GM19035 (cell line): ENCODE measurements around the gene CSMD2.

Source experiments
- ATAC-seq: cut with Tn5 transposase; IDR thresholded peaks from one replicate; pipeline ENCODE4 v1.9.1; 2021; ENCODE audit not compliant: unreplicated experiment

Gene CSMD2

GRCh38 chr1:33864460-33865389 is 300.3 kb downstream of the CSMD2 start:
- no peak for ATAC-seq

GRCh38 chr1:33863779-33864178 is 301.3 kb downstream of the CSMD2 start, which contains the start of gene HMGB4:
Gene HMGB4 (plus strand): TSS chr1:33864079. CDS start chr1:33864192, 113 bp downstream.
- ATAC-seq: no peak

GRCh38 chr1:33860671-33861070 is 304.4 kb downstream of the CSMD2 start:
- ATAC-seq: no peak

GRCh38 chr1:33854091-33854490 is 310.9 kb downstream of the CSMD2 start:
- ATAC-seq: no peak

- ATAC-seq: no peak
Measured at GRCh38 chr1:33853431-33853830, 311.6 kb downstream of the CSMD2 start.

GRCh38 chr1:33852711-33853110 is 312.3 kb downstream of the CSMD2 start:
- no peak for ATAC-seq

- ATAC-seq: no peak
Measured at GRCh38 chr1:33850481-33850880, 314.5 kb downstream of the CSMD2 start.

GRCh38 chr1:33849211-33849610 is 315.8 kb downstream of the CSMD2 start:
- no peak for ATAC-seq

- ATAC-seq: no peak
Measured at GRCh38 chr1:33848205-33848937, 316.7 kb downstream of the CSMD2 start.

GRCh38 chr1:33846861-33847260 is 318.2 kb downstream of the CSMD2 start:
- no peak for ATAC-seq

GRCh38 chr1:33844166-33844565 is 320.9 kb downstream of the CSMD2 start:
- no peak for ATAC-seq

- ATAC-seq: no peak
Measured at GRCh38 chr1:33842348-33842747, 322.7 kb downstream of the CSMD2 start.

GRCh38 chr1:33841494-33841893 is 323.5 kb downstream of the CSMD2 start:
- ATAC-seq: no peak

- ATAC-seq: no peak
Measured at GRCh38 chr1:33837635-33838034, 327.4 kb downstream of the CSMD2 start.

- ATAC-seq: no peak
Measured at GRCh38 chr1:33836911-33837310, 328.1 kb downstream of the CSMD2 start.

- no peak for ATAC-seq
Measured at GRCh38 chr1:33828654-33829053, 336.4 kb downstream of the CSMD2 start.

- no peak for ATAC-seq
Measured at GRCh38 chr1:33828059-33828458, 337.0 kb downstream of the CSMD2 start.

GRCh38 chr1:33826711-33827110 is 338.3 kb downstream of the CSMD2 start:
- no peak for ATAC-seq

GRCh38 chr1:33826311-33826710 is 338.7 kb downstream of the CSMD2 start:
- ATAC-seq: no peak

- no peak for ATAC-seq
Measured at GRCh38 chr1:33825506-33825905, 339.5 kb downstream of the CSMD2 start.

GRCh38 chr1:33824971-33825370 is 340.1 kb downstream of the CSMD2 start:
- no peak for ATAC-seq

GRCh38 chr1:33824321-33824720 is 340.7 kb downstream of the CSMD2 start:
- ATAC-seq: no peak
